Coronary artery (tissue), 2 donors: ENCODE data around the gene FBXW5.

Experiments
- DNase-seq: peaks from one replicate; pipeline ENCODE4 v3.0.0-alpha.2; 2017; ENCODE audit warnings: low spot score
- H3K27ac ChIP-seq, 2 donors: fragments of 200-600 bp; sonication (generic); one replicate each; pipeline ENCODE4 v1.5.1; 2016 to 2019
- H3K4me3 ChIP-seq: fragments of 200-600 bp; sonication (generic); 2 replicates; pipeline ENCODE4 v1.5.1; 2016; ENCODE audit warnings: mild to moderate bottlenecking, moderate library complexity
- CTCF ChIP-seq: fragments of 200-600 bp; sonication (generic); IDR thresholded peaks from one replicate; pipeline ENCODE4 v1.5.1; 2019; ENCODE audit warnings: antibody characterized with exemption

FBXW5 gene

GRCh38 chr9:136944519-136945332, at the start of gene FBXW5, which contains the start of gene C8G:
FBXW5 (minus strand) TSS chr9:136944738; CDS start chr9:136944083, 655 bp downstream.
C8G (plus strand) TSS chr9:136945243; CDS start chr9:136945321, 78 bp downstream.
- TF ChIP-seq CTCF = peak; percentile 94
- Histone ChIP-seq H3K27ac (peak within 1 kb of the TSS; percentile 84 to 89), H3K4me3 (peak within 1 kb of the TSS; percentile 90)
- peak; percentile 95 for DNase-seq

- DNase-seq = no peak
- peak overlapping the region; percentile 99 for H3K4me3 ChIP-seq
- no peak for TF ChIP-seq CTCF
- H3K27ac ChIP-seq = peak overlapping the region in 1 of 2 donors; percentile 89
Measured at GRCh38 chr9:136992819-136993369, 48.4 kb upstream of the FBXW5 start.

DNA sequence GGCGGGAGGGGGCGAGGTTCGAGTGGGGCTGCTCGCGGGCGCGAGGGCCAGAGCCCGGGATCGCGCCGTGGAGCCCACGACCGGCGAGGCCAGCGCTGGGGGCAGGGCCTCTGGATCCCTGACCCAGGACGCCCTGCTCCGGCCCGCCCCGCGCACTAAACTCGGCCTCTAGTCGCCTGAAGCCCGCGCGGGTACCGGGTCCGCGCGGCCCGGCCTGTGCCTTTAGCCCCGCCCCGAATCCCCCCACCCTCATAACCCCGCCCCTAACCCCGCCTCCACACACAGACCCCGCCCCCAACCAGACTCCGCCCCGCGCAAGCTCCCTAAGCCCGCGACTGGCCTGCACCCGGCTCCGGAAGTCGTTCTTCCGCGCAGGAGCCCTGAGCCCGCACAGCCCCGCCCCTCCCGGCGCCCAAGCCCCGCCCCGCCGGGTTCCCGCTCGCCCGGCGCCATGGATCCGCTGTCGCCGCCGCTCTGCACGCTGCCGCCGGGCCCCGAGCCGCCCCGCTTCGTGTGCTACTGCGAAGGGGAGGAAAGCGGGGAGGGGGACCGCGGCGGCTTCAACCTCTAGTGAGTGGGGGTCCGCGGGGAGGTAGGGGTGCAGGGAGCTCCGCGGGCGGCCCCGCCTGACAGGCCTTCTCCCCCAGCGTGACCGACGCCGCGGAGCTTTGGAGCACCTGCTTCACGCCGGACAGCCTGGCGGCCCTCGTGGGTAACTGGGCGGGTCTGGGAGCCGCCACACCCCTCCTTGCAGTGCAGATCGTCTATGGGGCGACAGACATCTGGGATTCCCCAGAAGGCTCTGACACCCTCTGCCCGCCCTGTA, 47.7 kb upstream of the FBXW5 start, which contains the start of gene PAXX:
Gene PAXX, plus strand, starts transcription at position 430 of the 826 bp plus-strand sequence. Its CDS starts 22 bp downstream, at position 452.
- peak; percentile 87 for DNase-seq
- peak within 1 kb of the TSS; percentile 99 for H3K4me3 ChIP-seq
- TF ChIP-seq CTCF = no peak
- peak within 1 kb of the TSS; percentile 78 to 89 for H3K27ac ChIP-seq

GRCh38 chr9:136990242-136990911, 45.8 kb upstream of the FBXW5 start:
- H3K27ac ChIP-seq = no peak overlapping the region

DNA sequence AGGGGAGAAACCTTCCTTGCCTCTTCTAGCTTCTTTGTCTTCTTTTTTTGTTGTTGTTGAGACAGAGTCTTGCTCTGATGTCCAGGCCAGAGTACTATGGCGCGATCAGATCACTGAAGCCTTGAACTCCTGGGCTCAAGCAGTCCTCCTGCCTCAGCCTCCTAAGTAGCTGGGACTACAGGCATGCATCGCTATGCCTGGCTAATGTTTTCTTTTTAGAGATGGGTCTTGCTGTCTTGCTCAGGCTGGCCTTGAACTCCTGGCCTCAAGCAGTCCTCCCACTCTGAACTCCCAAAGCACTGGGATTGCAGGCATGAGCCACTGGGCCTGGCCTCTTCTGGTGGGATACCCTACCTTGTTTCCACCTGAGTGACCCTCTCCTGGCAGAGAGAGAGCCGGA, 44.3 kb upstream of the FBXW5 start:
- no peak for DNase-seq
- TF ChIP-seq CTCF = no peak
- no peak overlapping the region for H3K27ac ChIP-seq
- no peak overlapping the region for H3K4me3 ChIP-seq

More at GRCh38 chr9:136990242-136990911, 45.8 kb upstream of the FBXW5 start:
- H3K4me3 ChIP-seq = no peak overlapping the region
- no peak for DNase-seq
- no peak for TF ChIP-seq CTCF

GRCh38 chr9:136985853-136986252, 41.3 kb upstream of the FBXW5 start:
- no peak for TF ChIP-seq CTCF
- peak overlapping the region; percentile 22 for H3K4me3 ChIP-seq

More at GRCh38 chr9:136985853-136986252, 41.3 kb upstream of the FBXW5 start:
- DNase-seq = no peak
- no peak overlapping the region for H3K27ac ChIP-seq
